Stimulated activated CD4-positive, alpha-beta T cell treated with anti-CD3 and anti-CD28 coated beads, Interleukin-1b, Interleukin-23, amount 100 ng/mL, for 24 hours (primary cell): ENCODE results near the gene TRIM65.

Source experiments
- DNase-seq, 4 experiments: peaks; one replicate each; pipeline ENCODE4 v3.0.0-alpha.2; 2020; ENCODE audit warnings: low read depth in 4 of 4, low spot score in 1 of 4

The TRIM65 gene, protein sequence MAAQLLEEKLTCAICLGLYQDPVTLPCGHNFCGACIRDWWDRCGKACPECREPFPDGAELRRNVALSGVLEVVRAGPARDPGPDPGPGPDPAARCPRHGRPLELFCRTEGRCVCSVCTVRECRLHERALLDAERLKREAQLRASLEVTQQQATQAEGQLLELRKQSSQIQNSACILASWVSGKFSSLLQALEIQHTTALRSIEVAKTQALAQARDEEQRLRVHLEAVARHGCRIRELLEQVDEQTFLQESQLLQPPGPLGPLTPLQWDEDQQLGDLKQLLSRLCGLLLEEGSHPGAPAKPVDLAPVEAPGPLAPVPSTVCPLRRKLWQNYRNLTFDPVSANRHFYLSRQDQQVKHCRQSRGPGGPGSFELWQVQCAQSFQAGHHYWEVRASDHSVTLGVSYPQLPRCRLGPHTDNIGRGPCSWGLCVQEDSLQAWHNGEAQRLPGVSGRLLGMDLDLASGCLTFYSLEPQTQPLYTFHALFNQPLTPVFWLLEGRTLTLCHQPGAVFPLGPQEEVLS

GRCh38 chr17:75896415-75897159 is at the start of gene TRIM65:
Gene TRIM65, minus strand, starts transcription at chr17:75896951. Its CDS starts 14 bp downstream, at chr17:75896937.
- DNase-seq = peak in 3 of 4 experiments; percentile 66 to 71 (median 71)

- DNase-seq = no peak
Measured at GRCh38 chr17:75945211-75945610, 48.5 kb upstream of the TRIM65 start.

- no peak for DNase-seq
Measured at GRCh38 chr17:75943491-75943890, 46.7 kb upstream of the TRIM65 start.

GRCh38 chr17:75942473-75942872 is 45.7 kb upstream of the TRIM65 start:
- no peak for DNase-seq

GRCh38 chr17:75941442-75941819 is 44.7 kb upstream of the TRIM65 start:
- DNase-seq = no peak

DNA sequence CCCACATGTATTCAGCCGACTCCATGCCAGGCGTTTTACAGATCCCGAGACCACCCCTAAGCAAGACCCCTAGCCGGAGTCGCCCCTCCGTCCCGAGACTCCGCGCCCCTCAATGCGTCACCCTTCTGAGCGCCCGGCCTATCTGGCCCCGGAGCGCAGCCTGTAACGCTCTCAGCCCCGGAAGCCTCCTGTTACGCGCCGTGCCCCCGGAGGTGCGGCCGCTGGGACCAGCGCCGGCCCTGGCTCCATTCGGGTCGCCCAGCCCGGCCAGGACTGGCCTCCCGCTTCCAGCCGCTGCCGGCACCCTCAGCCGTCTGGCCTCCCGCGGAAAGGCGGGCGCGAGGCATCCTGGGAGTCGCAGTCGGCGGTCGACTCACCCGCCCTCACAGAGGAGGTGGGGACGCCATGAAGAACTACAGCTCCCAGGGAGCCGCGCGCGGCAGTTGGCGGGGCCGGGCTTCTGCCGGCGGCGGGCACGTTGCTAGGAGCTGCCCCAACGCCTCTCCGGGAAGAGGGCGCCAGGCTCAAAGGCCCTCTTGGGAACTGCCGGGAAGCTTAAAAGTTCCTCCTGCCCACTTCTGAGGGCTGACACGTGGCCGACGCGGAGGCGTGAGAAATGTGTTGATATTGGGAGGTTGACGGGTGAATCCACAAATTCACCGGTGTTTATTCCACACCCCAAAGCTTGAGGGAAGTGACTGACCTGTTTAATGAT is 44.1 kb upstream of the TRIM65 start, which contains the start of gene FBF1:
TSS of gene FBF1 (minus strand) at position 316 of the 715 bp plus-strand sequence. CDS start 2,893 bp downstream, outside the sequence.
- peak; percentile 75 to 91 (median 81) for DNase-seq

DNA sequence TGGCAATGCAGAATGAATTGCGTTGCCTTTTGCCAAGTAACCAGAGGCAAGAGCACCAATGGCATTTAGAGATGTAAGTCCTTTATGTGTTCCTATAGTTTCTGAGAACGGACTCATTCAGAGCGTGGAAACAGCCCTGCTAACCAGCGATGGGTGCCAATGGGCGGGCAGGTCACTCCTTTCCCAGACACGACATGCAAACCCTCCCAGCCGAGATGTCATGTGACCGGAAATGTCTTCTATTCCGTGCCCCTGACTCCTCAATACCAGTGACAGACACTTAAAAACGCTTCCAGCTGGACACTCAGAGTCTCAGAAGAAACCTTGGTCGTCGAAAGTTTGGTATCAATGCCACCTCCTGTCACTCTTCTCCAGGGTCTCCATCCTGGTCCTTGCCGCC is 40.9 kb upstream of the TRIM65 start:
- DNase-seq = no peak

GRCh38 chr17:75933808-75934207 is 37.1 kb upstream of the TRIM65 start:
- DNase-seq = no peak

- no peak for DNase-seq
Measured at GRCh38 chr17:75932852-75933251, 36.1 kb upstream of the TRIM65 start.

DNA sequence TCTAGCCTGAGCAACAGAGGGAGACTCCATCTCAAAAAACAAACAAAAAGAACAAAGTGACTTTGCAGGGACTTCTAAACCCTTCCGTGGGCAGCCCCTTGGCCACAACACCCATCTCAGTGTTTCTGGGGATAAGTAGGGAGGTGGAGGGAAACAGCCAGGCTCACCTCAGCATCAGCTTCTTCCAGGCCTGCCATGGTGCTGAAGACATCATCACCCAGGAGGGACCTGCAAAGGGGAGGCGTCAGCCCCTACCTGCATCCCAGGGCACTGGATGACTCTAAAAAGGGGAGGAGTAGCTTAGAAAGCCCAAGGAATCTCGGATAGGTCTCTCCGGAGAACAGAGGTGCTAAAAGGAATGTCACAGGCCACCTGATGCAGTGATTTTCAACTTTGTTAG is 34.3 kb upstream of the TRIM65 start:
- no peak for DNase-seq

DNA sequence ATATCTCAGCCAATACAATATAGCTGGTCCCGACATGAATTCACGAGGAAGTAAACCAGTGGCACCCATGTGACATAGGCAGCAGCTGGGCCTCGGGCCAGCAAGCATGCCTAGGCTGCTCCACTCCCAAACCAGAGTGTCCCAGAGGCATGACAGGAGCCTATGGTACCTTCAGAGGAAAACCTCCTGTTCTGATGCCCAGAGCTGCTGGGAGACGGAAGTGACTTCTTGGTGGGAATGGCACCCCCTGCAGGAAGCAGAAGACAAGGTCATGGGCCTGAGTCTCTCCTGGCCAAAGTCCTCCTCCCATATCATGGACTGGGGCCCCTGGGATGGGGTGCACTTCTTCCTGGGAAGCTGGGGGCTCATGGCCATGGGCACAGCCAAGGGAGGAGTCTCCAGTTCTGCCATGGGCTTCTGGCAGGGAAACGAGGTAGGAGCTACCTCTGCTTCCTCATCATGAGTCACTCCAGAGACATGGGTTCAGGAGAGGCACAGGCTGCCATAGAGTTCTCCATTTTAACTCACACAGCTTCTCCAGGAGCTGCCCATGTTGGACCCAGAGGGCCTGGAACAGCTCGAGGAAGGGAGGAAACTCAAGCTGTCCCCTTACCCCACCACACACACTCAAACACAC is 30.7 kb upstream of the TRIM65 start:
- DNase-seq = no peak

GRCh38 chr17:75926456-75926855 is 29.7 kb upstream of the TRIM65 start:
- DNase-seq = no peak

DNA sequence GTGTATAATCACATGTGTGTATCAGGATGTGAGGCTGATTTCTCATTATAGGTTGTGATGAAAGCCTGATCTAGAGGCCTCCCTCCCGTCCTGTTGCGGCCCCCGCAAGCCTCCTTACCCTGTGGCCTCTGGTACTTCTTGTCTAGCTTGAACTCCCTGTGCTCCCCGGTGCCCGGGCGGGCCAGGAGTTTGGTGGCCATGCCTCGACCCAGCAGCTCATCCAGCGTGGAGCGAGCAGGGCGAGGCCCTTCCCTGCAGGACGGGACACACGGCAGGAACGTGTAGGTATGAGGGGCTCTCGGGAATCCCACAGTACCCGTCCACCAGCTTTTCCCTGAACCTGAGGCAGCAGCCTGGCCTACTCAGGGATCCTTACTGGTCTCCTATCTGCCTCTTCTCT is 29.2 kb upstream of the TRIM65 start:
- DNase-seq = no peak

DNA sequence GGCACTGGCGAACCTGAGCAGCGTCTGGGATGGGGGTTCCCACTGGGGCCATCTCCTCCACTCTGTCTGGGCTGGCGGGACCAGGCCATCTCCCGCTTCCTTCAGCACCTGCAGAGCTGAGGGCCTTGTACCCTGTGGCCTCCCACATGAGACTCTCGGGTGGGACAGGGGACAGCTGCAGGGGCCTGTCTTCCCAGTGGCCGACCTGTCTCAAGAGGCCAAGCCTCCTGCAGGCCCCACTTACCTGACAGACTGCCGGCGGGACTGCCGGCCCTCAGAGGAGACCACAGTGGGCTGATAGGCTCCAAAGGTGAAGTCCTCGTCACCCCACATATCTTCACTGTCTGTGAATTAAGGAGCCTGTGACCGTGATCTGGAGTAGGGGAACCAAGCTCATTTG is 28.4 kb upstream of the TRIM65 start:
- DNase-seq = no peak

GRCh38 chr17:75922963-75923874 is 26.5 kb upstream of the TRIM65 start:
- DNase-seq = no peak

DNA sequence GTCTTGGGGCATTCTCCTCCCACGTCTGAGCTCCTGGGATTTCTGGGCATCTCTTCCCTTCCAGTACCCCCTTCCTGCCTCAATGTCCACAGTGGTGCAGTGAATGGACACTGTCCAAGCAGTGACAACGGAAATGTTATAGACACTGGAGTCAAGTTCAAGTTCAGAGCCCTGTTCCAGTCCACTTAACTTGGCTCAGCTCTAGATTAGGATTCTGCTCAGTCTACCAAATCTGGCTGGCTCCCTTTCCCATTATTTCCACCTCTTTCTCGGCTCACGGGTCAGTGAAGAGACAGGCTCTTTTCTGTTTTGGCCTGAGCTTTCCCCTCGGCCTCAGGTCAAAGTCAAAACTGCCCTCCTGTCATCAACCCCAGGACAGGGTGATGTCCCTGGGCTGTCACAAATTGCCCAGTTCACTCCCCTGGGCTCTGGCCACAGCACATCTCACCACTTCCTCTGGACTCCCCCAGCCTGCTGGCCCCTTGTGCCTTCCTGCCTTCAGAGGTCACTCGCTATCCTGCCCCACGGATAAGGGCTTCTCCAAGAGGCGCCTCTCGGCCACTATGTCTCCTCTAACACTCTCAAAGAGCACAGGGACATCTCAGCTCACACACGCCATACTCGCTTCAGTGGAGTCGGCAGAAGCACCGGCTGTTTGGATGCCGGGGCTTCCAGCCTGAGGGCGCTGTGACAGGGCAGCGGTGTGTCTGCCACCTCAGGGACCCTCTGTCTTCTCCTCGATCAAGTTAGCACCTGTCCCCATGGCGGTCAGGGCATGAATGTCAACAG is 25.6 kb upstream of the TRIM65 start:
- no peak for DNase-seq

DNA sequence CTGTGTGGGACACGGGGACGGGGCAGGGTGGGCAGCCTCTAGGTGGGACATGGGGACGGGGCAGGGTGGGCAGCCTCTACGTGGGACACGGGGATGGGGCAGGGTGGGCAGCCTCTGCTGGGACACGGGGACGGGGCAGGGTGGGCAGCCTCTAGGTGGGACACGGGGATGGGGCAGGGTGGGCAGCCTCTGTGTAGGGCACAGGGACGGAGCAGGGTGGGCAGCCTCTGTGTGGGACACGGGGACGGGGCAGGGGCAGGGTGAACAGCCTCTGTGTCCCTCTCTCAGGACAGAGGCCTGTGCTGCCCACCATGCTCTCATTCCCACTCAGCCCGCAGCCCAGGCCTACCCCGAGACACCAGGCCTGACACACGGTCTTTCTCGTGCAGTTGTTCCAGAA is 24.8 kb upstream of the TRIM65 start:
- DNase-seq = no peak

DNA sequence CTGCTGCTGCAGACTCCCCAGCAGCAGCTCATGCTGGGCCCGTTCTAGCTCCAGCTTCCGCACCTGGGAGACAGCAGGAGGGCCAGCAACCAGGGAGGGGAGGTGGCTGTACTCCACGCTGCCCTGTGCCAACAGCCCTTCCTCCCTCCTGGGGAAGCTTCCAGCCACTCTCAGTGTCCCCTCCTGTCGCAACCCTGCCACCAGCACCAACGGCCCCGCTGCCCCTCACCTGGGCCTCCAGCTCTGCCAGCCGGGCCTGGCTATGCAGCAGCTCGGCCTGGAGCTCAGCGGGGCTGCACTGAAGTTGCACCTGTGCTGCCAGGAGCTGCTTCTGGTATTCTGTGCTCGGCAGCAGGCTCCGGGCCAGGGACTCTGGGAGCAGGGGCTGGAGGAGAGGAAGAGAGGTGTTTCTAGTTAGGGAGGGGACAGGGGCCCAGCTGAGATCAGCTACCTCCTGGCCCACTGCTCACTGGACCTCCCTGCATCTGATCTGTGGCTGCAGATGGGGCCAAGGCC is 23.4 kb upstream of the TRIM65 start:
- no peak for DNase-seq

DNA sequence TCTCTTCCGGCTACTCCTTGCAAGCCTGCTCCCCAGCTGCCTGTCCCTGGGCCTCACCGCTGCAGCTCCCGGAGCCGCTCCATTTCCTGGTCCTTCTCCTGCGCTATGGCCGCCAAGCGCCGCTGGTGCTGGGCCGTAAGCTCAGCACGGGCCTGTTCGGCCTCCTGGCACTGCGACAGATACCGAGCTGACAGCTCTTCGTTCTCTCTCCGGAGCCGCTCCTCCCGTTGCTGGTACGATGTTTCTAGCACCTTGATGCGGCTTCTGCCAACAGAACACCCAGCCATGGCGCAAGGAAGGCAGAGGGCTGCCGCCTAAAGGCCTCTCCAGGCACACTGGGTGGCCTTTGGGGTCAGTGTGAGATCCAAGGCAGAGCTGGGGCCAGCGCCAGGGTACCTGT is 22.9 kb upstream of the TRIM65 start:
- no peak for DNase-seq
